ENCODE measurements around the gene PER1. TPM values are rescaled to one million over a fixed set of nuclear protein-coding genes. Genes with fewer than 3 reads are reported as not detected.

The PER1 gene, protein sequence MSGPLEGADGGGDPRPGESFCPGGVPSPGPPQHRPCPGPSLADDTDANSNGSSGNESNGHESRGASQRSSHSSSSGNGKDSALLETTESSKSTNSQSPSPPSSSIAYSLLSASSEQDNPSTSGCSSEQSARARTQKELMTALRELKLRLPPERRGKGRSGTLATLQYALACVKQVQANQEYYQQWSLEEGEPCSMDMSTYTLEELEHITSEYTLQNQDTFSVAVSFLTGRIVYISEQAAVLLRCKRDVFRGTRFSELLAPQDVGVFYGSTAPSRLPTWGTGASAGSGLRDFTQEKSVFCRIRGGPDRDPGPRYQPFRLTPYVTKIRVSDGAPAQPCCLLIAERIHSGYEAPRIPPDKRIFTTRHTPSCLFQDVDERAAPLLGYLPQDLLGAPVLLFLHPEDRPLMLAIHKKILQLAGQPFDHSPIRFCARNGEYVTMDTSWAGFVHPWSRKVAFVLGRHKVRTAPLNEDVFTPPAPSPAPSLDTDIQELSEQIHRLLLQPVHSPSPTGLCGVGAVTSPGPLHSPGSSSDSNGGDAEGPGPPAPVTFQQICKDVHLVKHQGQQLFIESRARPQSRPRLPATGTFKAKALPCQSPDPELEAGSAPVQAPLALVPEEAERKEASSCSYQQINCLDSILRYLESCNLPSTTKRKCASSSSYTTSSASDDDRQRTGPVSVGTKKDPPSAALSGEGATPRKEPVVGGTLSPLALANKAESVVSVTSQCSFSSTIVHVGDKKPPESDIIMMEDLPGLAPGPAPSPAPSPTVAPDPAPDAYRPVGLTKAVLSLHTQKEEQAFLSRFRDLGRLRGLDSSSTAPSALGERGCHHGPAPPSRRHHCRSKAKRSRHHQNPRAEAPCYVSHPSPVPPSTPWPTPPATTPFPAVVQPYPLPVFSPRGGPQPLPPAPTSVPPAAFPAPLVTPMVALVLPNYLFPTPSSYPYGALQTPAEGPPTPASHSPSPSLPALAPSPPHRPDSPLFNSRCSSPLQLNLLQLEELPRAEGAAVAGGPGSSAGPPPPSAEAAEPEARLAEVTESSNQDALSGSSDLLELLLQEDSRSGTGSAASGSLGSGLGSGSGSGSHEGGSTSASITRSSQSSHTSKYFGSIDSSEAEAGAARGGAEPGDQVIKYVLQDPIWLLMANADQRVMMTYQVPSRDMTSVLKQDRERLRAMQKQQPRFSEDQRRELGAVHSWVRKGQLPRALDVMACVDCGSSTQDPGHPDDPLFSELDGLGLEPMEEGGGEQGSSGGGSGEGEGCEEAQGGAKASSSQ (N-terminal part only)
- total RNA-seq: 9.4 and 10.9 TPM in 2 replicates

DNA sequence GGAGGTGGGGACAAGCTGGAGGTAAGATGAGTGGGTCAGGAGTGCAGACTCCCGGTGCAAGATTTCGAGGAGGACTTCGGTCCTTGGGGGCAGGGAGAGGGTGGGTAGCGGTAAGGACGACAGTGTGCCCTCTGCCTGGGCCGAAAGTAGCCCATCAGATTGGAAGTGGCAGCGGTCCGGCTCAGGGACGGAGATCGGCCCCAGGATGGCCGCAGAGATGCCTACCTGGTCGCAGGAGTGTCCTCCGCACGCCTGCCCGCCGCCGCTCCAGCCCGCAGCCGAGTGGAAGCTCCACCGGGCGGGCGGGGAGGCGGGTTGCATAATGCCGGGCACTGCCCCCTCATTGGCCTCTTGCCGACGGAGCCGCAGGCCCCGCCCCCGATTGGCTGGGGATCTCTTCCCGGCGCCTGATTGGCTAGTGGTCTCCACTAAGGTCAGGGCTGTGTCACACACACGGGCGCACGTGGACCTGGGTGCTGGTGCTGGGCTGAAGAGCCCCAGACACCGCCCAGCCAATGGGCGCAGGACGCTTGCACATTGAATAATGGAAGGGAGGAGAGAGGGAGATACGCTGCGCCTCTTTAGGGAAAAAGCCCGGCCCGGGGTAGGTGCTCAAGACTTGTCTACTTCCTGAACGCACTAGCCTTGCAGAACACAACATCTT lies at the start of gene PER1:
Gene PER1 (minus strand): TSS at position 293 of the 664 bp plus-strand sequence. CDS start 1,698 bp downstream, outside the sequence.

DNA sequence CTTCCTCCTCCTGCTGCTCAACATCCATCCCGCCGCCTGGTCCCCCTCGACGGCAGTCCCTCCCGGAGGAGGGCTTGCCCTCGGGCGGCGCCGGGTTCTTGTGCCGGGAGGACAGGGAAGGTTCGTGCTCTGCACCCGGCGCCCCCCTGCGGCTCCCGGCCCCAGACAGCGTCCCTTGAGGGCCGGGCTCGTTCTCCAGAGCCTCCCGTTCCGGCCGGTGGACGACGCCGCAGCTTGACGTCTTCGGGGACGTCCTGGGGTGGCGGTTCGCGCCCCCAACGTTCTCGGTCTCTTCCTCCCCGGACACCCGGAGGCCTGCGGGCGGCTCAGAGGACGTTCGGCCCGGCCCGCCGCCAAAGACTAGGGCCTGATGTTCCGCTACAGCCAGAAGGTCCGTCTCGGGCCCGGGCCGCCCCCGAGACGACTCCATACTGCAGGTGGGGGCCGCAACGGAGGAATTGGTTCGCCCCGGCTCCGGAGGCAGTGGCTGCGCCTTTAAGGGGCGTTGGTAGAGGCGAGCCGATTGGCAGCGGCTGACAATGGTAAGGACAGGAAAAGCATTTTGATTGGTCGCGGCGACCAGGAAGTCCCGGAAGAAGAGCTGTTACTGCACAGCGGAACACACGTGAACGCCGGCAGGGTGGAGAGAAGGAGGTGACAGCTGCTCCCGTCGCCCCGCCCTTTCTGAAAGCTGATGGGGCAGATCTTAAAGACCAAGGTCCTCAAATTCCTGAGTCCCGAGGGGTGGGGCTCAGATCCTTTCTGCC lies 37.7 kb upstream of the PER1 start, which contains the start of gene BORCS6:
Gene BORCS6 (minus strand): TSS at position 470 of the 767 bp plus-strand sequence. CDS start 40 bp downstream, at position 430.

DNA sequence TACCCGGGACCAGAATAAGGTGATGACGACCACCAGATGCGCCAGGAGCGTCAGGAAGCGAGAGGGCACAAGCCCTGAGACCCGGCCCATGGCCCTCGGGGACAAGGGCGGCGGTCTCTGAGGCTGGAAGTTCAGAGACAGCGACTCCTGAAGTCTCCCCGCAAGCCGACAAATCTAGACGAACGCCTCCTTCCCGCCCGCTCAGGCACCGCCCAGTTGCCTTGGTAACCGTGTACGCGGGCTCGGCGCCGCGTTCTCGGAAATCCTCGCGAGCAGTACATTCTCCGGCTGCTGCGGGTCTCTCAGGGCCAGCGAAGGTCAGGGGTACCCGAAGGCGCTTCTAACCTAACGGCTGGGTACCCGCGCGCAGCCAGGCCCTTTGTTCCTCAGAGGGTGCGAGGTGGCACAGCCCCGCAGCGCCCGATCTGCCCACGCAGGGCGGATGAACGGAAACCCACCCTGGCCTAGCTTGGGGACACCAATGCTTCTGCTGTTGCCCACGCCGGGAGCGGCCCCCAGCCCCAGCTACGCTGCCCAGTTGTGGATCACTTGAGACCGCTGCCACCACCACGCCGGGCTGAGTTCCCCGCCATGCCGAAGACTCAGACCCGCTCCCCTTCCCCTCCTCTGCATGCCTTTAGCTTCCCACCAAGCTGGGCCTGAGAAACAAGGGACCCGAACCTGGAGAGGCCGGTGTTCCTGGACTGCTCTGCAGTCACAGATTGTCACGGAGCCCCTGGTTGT lies 24.2 kb upstream of the PER1 start, which contains the start of gene TMEM107:
Gene TMEM107 (minus strand): TSS at position 184 of the 744 bp plus-strand sequence. CDS start 94 bp downstream, at position 90.

DNA sequence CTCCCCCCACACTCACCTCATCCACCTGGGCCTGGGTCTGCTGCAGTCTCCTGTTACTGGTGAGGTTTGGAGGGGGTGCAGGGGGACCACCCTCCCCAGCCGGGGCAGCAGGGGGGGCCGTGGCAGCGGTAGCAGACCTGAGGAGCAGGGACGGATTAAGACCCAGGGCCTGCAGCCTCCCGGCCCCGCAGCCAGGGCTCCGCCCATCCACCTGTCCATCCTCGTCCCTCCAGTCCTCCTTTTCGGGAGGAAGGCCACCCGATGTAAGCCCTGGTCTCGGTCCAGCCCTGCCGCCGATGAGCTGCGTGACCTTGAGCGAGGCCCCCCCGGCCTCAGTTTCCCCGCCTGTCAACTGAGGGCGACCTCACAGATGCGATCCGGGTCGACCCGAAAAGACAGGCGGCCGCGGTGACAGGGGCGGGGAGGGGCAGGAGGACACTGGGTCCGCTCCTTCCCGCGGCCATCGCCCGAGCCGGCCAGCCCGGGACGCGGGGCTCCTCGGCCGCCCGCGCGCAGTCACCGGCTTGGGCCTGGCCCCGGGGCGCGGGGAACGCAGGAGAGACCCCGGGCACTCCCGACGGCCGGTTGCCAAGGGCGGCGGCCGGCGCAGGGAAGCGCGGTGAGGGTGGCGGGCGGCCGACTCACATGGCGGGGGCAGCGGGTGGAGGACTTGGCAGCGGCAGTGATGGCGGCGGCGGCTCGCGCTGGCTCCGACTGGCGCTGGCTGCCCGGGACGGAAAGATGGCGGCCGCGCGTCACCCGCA lies 10.2 kb upstream of the PER1 start, which contains the start of gene VAMP2:
Gene VAMP2 (minus strand): TSS at position 716 of the 764 bp plus-strand sequence. CDS start 69 bp downstream, at position 647.

DNA sequence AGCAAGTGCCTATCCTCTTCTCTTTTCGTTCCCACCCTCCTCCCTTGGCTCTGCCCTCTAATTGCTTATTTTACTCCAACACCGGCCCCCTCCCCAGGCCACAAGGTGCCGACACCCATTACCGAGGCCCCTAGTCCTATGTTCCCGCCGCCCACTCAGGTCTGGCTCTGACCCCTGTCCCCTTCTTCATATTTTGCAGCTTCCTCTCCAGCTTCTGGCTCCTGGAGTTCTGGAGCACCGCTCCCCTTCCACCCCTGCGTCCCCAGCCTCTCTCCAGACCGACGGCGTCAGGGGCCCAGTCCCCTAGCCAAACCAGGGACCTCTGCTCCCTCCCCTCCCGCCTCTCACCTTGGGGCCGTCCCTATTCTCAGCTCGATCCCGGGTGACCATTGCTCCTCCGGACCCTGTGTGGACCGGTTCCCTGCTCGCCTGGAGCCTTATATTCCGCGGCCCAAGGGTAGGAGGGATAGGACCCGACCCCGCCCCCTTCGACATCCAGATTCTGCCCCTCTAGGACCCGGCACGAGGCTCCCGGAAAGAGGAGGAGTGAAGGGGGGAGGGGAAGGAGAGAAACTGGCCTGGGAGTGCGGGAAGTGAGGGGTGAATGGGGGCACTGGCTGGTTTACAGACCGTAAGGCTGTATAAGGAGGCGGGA lies 28.4 kb downstream of the PER1 start, which contains the start of gene HES7:
Gene HES7 (minus strand): TSS at position 412 of the 655 bp plus-strand sequence. CDS start 22 bp downstream, at position 390.

DNA sequence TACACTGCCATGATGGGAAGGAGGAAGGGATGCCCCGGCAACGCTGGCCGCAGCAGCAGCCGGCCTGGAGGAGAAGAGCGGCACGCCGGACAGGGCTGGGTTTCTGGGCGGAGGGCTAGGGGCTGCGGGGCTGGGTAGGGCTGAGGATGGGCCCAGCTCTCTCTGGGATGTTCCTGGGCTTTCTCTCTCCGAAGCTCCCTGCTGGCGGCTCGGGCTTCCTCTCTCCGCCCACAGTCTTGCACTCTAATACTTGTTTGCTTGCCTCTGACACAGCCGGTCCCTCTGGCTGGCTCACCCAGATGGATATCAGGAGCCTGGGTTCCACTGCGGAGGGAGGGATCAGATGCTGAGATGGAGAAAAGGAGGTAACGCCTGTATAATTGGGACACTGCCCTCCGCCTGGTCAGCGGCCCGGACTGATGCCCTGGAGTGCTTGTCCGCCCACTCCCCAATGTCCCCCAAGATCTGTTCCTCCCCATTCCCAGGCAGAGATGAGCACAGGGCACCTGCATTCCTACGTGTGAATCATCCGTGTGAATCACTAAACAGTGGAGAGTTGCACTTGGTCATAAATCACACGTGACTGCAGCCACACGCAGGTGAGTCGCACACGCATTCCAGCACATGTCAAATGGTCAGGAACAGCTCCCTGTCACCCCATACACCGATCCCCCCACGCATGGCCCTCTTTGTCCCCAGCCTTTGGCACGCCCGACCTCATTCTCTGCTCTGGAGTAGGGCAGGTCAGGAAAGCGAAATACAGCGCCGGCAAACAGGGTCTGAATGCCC lies 34.0 kb downstream of the PER1 start, which contains the start of gene ALOXE3:
Gene ALOXE3 (minus strand): TSS at position 535 of the 789 bp plus-strand sequence. CDS start 524 bp downstream, at position 11.

Other genes with a start within 250 kb of the PER1 start
- 0.87 and 3.7 TPM in 2 replicates for gene RNF227, start 236.1 kb downstream of the PER1 start, total RNA-seq
- 0.13 and 0.25 TPM in 2 replicates for gene KCNAB3, start 222.5 kb downstream of the PER1 start, total RNA-seq
- 51.5 and 60.6 TPM in 2 replicates for gene TRAPPC1, start 220.5 kb downstream of the PER1 start, total RNA-seq
- 21.5 and 30.1 TPM in 2 replicates for gene CNTROB, start 220.2 kb downstream of the PER1 start, total RNA-seq
- gene GUCY2D, start 149.8 kb downstream of the PER1 start, total RNA-seq: not detected in 2 replicates
- gene ALOX15B, start 113.3 kb downstream of the PER1 start, total RNA-seq: not detected in 2 replicates
- not detected in 2 replicates for gene ALOX12B, start 64.7 kb downstream of the PER1 start, total RNA-seq
- not detected in 2 replicates for gene ALOXE3, start 33.9 kb downstream of the PER1 start, total RNA-seq
- gene HES7, start 28.3 kb downstream of the PER1 start, total RNA-seq: 0.12 TPM in 1 of 2 replicates, not detected in the other
- gene VAMP2, start 10.5 kb upstream of the PER1 start, total RNA-seq: 7.1 and 10.4 TPM in 2 replicates
- gene TMEM107, start 24.0 kb upstream of the PER1 start, total RNA-seq: 27.4 and 35.0 TPM in 2 replicates
- gene BORCS6, start 37.8 kb upstream of the PER1 start, total RNA-seq: 6.1 and 7.4 TPM in 2 replicates
- 9.6 and 18.8 TPM in 2 replicates for gene AURKB, start 58.2 kb upstream of the PER1 start, total RNA-seq
- 4.5 and 5.0 TPM in 2 replicates for gene CTC1, start 95.7 kb upstream of the PER1 start, total RNA-seq
- 10.3 and 14.8 TPM in 2 replicates for gene PFAS, start 96.9 kb upstream of the PER1 start, total RNA-seq
- 6.5 and 9.2 TPM in 2 replicates for gene RANGRF, start 136.3 kb upstream of the PER1 start, total RNA-seq
- gene SLC25A35, start 143.0 kb upstream of the PER1 start, total RNA-seq: 0.62 and 0.92 TPM in 2 replicates
- gene ARHGEF15, start 157.8 kb upstream of the PER1 start, total RNA-seq: 0.79 and 2.1 TPM in 2 replicates
- gene ODF4, start 187.4 kb upstream of the PER1 start, total RNA-seq: not detected in 2 replicates
- 3,211 and 3,528 TPM in 2 replicates for gene RPL26, start 230.8 kb upstream of the PER1 start, total RNA-seq
- not detected in 2 replicates for gene RNF222, start 245.4 kb upstream of the PER1 start, total RNA-seq